GM18520 (cell line): ENCODE data around the gene DHX58.

ENCODE experiments used
- ATAC-seq: cut with Tn5 transposase; IDR thresholded peaks from one replicate; pipeline ENCODE4 v1.9.1; 2021; ENCODE audit not compliant: unreplicated experiment

DHX58 gene

GRCh38 chr17:42130310-42130936 is 17.9 kb upstream of the DHX58 start:
- ATAC-seq, result no peak

DNA sequence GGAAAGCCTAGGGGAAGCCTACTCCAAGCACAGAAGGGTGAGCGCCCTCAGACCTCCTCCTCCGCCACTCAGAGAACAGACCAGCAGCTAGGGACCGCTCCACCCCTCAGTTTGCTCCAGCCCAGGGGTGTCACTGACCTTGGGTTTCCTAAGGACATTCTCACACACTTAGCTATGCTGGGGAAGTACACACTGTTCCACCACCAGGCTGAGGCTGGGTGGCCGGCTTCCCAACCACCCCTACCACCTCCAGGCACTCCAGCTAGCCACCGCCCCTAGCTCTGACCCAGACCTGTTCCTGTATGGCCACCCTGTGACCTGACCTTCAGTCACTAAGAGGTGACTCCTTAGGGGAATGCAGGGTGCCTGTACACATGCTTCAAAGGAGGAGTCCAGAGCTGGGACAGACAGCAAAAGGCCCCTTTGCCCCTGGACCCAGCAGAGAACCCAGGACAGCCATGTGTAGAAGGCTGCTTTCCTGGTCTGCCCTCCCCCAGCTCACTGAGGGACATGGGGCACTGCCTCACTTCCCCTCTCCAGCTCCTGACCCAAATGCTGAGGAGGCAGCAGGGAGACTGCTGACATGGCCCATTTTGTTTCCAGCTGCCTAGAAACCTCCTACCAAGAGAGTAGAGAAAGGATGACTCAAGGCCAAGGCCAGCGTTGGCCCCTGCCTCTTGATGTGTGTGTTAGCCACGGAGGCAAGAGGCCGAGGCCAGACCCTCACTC is 16.8 kb upstream of the DHX58 start:
- ATAC-seq, result no peak

DNA sequence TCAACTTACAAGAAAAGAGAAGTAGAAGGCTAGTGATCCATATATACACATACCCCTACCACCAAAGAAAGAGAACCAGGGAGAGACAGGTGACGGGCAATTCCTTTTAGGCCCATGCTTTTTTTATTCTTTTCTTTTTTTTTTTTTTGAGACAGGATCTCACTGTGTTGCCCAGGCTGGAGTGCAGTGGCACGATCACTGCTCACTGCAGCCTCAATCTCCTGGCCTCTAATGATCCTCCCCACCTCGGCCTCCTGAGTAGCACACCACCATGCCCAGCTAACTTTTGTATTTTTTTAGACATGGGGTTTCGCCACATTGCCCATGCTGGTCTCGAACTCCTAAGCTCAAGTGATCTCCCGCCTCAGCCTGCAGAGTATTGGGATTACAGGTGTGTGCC is 14.9 kb upstream of the DHX58 start:
- no peak for ATAC-seq

- no peak for ATAC-seq
These were observed 14.3 kb upstream of the DHX58 start for GRCh38 chr17:42126836-42127235.

DNA sequence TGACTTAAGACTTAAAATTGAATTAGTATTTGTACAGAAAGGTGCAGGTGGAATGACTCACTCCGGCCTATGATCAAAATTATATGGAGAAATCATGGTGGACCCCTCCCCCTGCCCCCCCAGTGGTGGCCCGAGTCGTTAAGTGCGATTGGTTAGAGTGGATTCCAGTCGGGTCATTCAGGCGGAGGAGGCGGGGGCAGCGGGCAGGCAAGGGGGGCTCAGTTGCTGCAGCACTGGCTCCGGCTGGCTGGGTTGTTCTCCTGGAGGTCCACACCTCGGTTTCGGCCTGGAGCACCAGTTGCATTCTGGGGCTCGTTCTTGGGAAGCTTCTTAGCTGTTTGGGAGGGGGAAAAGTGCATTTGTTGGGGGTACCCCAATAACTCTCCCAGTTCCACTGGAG is 13.1 kb upstream of the DHX58 start:
- ATAC-seq, result no peak

DNA sequence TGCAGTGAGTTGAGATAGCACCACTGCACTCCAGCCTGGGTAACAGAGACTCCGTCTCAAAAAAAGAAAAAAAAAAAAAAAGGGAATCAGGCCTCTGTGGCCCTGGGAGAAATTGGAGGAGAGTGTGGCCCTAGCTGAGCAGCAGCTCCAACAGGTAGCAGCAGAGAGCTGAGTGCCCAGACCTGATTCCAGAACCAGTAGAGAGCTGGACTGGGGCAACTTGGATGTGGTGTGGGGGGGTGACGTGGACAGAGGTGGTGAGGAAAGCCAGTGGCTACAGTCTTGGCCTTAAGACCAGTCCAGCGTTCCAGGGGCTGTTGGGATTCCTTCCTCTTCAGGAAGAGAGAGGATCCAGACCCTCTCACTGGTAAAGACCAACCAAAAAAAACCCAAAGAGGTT is 11.7 kb upstream of the DHX58 start:
- no peak for ATAC-seq

DNA sequence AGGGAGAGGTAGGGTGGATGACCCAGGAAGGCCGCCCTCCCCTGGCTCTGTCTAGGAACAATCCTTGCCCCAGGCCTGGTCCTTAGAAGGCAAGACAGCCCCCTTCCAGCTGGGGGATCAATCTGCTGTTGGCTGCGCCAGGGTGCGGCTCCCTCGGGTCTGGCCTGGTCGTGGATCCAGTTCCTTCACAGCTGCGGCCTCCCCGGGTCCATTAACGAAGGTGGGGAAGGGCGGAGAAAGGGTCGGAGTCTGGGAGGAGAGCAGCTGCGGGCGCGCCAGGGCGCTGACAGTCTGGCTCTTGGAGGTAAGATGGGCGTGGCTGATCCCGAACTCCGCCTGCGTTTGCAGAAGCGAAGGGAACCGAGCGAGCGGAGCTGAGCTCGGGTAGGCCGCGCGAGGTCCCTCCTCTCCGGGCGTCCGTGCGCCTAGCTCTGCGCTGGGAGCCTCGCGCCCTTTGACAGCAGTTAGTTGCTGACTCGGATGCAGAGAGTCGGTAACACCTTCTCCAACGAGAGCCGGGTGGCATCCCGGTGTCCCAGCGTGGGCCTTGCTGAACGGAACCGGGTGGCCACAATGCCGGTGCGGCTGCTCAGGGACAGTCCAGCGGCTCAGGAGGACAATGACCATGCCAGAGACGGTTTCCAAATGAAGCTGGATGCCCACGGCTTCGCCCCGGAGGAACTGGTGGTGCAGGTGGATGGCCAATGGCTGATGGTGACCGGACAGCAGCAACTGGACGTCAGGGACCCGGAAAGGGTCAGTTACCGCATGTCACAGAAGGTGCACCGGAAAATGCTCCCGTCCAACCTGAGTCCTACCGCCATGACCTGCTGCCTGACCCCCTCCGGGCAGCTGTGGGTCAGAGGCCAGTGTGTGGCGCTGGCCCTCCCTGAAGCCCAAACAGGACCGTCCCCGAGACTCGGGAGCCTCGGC is 10.1 kb upstream of the DHX58 start, which contains the start of gene HSPB9:
Gene HSPB9, plus strand, starts transcription at position 434 of the 933 bp plus-strand sequence. Its CDS starts 47 bp downstream, at position 481.
- no peak for ATAC-seq

DNA sequence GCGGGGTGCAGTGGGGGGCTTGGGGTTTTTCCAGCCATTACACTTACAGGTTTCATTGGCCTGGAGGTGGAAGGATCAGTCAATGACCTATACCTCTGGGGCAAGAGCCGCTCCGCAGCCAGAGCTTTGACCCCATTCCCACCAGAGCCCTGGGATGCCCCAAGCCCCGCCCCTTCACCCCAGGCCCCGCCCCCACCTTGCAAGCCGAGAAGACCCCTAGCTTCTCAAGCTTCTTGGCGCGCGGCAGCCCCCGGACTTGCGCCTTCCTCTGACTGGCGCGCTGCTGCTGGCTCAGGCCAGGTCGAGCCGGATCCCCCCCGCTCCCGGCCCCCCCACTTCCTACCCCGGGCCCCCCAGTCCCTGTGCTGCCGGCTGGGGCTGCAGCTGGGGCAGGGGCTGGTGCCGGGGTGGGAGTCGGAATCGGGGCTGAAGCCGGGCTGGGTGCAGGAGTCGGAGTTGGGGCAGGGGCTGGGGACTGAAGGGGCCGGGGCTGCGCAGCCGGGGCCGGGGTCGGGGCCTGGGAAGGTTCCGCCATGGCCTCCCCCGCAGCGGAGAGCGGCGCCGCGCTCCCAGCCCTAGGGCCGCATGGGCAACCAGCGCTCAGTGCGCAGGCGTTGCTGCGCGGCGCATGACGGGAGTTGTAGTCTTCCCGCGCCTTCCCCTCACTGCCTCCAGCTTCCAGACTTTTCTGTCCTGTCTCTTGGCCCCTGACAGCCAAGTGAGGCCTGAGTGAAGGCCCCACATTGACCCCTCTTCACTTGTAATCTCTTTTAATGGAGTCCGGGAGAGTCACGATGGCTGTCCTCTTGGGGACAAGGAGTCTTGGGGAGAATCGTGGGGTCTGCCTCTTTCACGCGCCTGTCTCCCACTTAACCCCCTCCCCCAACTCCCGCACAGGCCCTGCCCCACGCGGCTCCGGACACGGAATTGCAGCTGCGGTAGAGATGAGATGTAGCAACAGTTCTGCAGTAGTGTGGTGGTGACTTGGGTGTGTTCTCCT is 8.6 kb upstream of the DHX58 start, which contains the start of gene KAT2A:
Gene KAT2A, minus strand, starts transcription at position 598 of the 1,000 bp plus-strand sequence. Its CDS starts 63 bp downstream, at position 535.
- no peak for ATAC-seq

DNA sequence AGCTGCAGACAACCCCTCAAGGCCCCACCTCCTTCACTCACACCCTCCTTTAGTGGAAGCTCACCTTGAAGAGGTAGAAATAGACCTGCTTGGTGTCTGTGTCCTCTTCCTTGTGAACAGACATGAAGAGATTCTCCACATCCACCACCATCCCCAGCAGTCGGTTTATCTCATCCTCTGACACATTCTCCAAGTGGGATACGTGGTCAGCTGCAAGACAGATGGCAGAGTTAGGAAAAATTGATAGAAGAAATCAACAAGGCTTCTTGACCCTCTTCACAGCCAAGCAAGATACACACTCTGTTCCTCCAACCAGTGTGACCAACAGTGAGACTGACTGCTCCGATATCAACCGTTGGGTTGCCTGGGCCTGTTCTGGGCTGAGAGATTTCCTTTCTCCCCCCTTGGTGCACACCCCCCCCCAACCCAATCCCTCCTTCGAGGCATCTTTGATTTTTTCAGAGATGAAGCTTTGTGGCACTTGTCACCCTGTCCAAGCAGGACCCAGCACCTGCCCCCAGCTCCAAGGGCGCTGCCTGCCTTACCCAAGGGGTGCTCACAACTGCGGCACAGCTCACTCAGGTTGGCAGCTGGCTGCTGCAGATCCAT is 7.8 kb upstream of the DHX58 start:
- ATAC-seq, result no peak

- no peak for ATAC-seq
These were observed 6.8 kb upstream of the DHX58 start for GRCh38 chr17:42119301-42119700.

- ATAC-seq, result no peak
These were observed 6.0 kb upstream of the DHX58 start for GRCh38 chr17:42118545-42118944.

GRCh38 chr17:42118126-42118510 is 5.6 kb upstream of the DHX58 start:
- ATAC-seq, result no peak

- ATAC-seq, result no peak
These were observed 5.0 kb upstream of the DHX58 start for GRCh38 chr17:42117397-42118125.

GRCh38 chr17:42116705-42117396 is 4.3 kb upstream of the DHX58 start:
- no peak for ATAC-seq

GRCh38 chr17:42114118-42114517 is 1.6 kb upstream of the DHX58 start:
- ATAC-seq, result no peak

DNA sequence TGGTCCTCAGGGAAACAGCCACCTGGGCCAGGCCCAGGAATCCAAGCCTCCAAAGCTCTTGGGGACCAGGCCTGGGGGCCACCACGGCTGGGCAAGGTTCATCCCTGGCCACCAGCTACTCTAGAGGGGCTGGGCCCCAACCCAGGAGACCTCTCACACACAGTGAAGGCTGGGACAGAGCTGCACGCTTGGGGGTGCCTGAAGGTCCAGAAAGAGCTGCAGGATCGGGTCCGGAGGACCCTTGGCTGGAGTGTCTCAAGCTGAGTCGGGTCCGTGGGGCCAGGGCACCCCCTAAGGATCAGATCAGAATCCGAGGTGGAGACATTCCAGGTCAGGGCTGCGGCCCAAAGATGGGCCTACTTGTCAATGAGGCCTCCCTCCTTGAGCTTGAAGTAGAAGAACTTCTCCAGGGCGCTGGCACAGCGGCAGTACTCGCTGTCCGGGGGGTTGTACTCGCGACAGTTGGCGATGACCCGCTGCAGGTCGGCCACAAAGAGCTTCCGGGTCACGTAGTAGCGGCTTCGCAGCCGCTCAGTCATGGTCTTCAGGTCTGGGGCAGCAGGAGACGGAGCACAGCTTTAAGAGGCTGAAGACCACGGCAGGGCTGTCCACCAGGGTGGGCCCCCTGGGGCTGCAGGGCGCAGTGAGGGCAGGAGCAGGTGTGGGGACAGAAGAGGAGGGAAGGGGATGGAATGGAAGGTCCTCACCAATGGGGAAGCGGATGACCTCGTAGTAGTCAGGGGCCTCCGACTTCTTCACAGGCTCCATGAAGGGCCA is 967 bp upstream of the DHX58 start:
- no peak for ATAC-seq

- ATAC-seq, result no peak
These were observed 503 bp downstream of the DHX58 start for GRCh38 chr17:42111871-42112551.
